MCF 10A (cell line): ENCODE data around the gene ASCC1. TPM values are rescaled to one million over a fixed set of nuclear protein-coding genes. Genes with fewer than 3 reads are reported as not detected.

Experiments
- BruUV-seq: library from RNA; stranded (reverse); fragments of 400-500 nt; replicated peaks from 2 replicates; lab custom pipeline; 2021; lab: Mats Ljungman, UMichigan
- CTCF ChIA-PET: fragments of 300-600 bp; sonication (Branson Sonifier 250); formaldehyde crosslinking; extraction: SDS; loops from one replicate; lab custom pipeline; 2021; ENCODE audit warnings: antibody characterized with exemption, inconsistent platforms; lab: Yijun Ruan, JAX
- POLR2A ChIA-PET: fragments of 300-600, 350-650 bp; sonication (Branson Sonifier 250); formaldehyde crosslinking; extraction: SDS; loops from one replicate; lab custom pipeline; 2020; ENCODE audit warnings: antibody characterized with exemption, inconsistent platforms; lab: Yijun Ruan, JAX
- DNase-seq: peaks from one replicate; pipeline ENCODE4 v3.0.0-alpha.2; 2018; ENCODE audit not compliant: unreplicated experiment
- H3K27ac Mint-ChIP-seq: one replicate; pipeline ENCODE4 v1.8.0; 2022; ENCODE audit warnings: mild to moderate bottlenecking, low read depth, mixed read lengths; ENCODE audit not compliant: unreplicated experiment
- H3K27me3 Mint-ChIP-seq: one replicate; pipeline ENCODE4 v1.8.0; 2022; ENCODE audit warnings: mixed read lengths; ENCODE audit not compliant: insufficient read depth, unreplicated experiment
- H3K36me3 Mint-ChIP-seq: one replicate; pipeline ENCODE4 v1.8.0; 2022; ENCODE audit warnings: mild to moderate bottlenecking, moderate library complexity, mixed read lengths; ENCODE audit not compliant: insufficient read depth, unreplicated experiment
- H3K4me1 Mint-ChIP-seq: one replicate; pipeline ENCODE4 v1.8.0; 2022; ENCODE audit warnings: mixed read lengths; ENCODE audit not compliant: insufficient read depth, unreplicated experiment
- H3K4me3 Mint-ChIP-seq: one replicate; pipeline ENCODE4 v1.8.0; 2022; ENCODE audit warnings: mild to moderate bottlenecking, moderate library complexity, mixed read lengths; ENCODE audit not compliant: unreplicated experiment
- H3K9me3 Mint-ChIP-seq: one replicate; pipeline ENCODE4 v1.8.0; 2022; ENCODE audit warnings: mixed read lengths; ENCODE audit not compliant: unreplicated experiment
- CTCF ChIP-seq: fragments of 200-600 bp; IDR thresholded peaks from one replicate; pipeline ENCODE4 v1.8.0; 2022; ENCODE audit warnings: antibody characterized with exemption, mild to moderate bottlenecking; ENCODE audit not compliant: unreplicated experiment
- intact Hi-C: fragments of 100-400 bp; cut with micrococcal nuclease; formaldehyde crosslinking; loops from 2 replicates; pipeline ENCODE4 v1.14.1; 2022
- total RNA-seq: library from RNA; stranded (reverse); gene quantifications from 2 replicates; pipeline ENCODE4 v1.2.3, GENCODE V29; 2022

ASCC1 gene
- total RNA-seq, 1 experiment from 2014 or later, result 26.3 TPM

- peaks cover 60% of the 10 kb centered on the region for H3K4me1 Mint-ChIP-seq
- H3K9me3 Mint-ChIP-seq, result no peaks in the 10 kb centered on the region
Observed at GRCh38 chr10:72257051-72257892, 41.2 kb upstream of the ASCC1 start.

GRCh38 chr10:72255977-72256729 is 40.1 kb upstream of the ASCC1 start:
- POLR2A ChIA-PET, result interaction anchor here (0.6 to 27.1 kb wide), 20 partner anchors 8 to 997 kb away, joined by 3 to 902 read pairs (median 9); partner anchors contain the start of genes ANAPC16, ASCC1, DDIT4 and MRPS16
- Mint-ChIP-seq H3K36me3 (no peaks in the 10 kb centered on the region), H3K4me1 (peaks cover 52% of the 10 kb centered on the region), H3K9me3 (no peaks in the 10 kb centered on the region), H3K27me3 (no peaks in the 10 kb centered on the region), H3K27ac (peak overlapping the region; percentile 88), H3K4me3 (peak overlapping the region; percentile 28)
- CTCF ChIA-PET, result interaction anchor here (0.5 to 4.5 kb wide), 5 partner anchors 18 to 405 kb away, joined by 3 to 23 read pairs (median 4); partner anchors contain the start of genes DDIT4 and PSAP
- no peak for TF ChIP-seq CTCF
- intact Hi-C loops, result no loop called here
- BruUV-seq, result no TSS peak
- peak; percentile 81 for DNase-seq

More at GRCh38 chr10:72257051-72257892, 41.2 kb upstream of the ASCC1 start:
- ChIA-PET POLR2A (interaction anchor here (3.1 to 27.1 kb wide), 4 partner anchors 11 to 74 kb away, joined by 16 to 902 read pairs (median 49); partner anchors contain the start of gene DDIT4), CTCF (interaction anchor here (0.7 to 1.8 kb wide), 2 partner anchors 10 to 80 kb away, joined by 4 read pairs; no protein-coding TSS in a partner anchor)
- no TSS peak for BruUV-seq
- Mint-ChIP-seq H3K27ac (peak overlapping the region; percentile 88), H3K27me3 (no peaks in the 10 kb centered on the region), H3K36me3 (no peaks in the 10 kb centered on the region), H3K4me3 (no peak overlapping the region)
- intact Hi-C loops, result no loop called here
- peak; percentile 36 for DNase-seq
- TF ChIP-seq CTCF, result no peak

GRCh38 chr10:72254813-72255568 is 38.9 kb upstream of the ASCC1 start:
- intact Hi-C loops, result no loop called here
- TSS peak; percentile 45 for BruUV-seq
- DNase-seq, result peak; percentile 93
- Mint-ChIP-seq H3K27me3 (no peaks in the 10 kb centered on the region), H3K4me1 (peaks cover 48% of the 10 kb centered on the region), H3K36me3 (no peaks in the 10 kb centered on the region), H3K9me3 (no peaks in the 10 kb centered on the region), H3K4me3 (peak overlapping the region; percentile 46), H3K27ac (peak overlapping the region; percentile 88)
- no peak for TF ChIP-seq CTCF
- CTCF ChIA-PET, result interaction anchor here (0.6 to 4.5 kb wide), 11 partner anchors 17 to 404 kb away, joined by 3 to 23 read pairs (median 4); partner anchors contain the start of genes DDIT4 and PSAP
- POLR2A ChIA-PET, result interaction anchor here (0.6 to 27.1 kb wide), 21 partner anchors 9 to 84 kb away, joined by 3 to 902 read pairs (median 9); partner anchors contain the start of genes ANAPC16, ASCC1 and DDIT4
